ENCODE measurements around the gene CEACAM21.

DNA sequence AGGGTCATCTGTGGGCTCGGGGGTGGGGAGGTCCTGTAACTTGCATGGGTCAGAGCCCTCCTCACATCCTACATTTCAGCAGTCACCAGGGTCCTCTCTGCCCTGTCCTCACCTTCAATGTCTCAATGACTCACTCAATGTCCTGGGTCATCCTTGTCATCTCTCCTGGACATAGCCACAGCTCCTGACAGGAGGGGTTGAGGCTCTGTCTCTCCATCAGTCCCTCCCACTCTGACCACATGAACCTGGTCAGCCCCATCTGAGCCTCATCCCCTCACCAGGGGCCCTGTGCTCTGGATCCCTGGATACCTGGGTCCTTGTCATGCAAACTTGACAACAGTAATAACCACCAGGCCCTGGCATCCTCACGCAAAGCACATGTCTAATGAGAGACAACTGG is 13.4 kb downstream of the CEACAM21 start:
- TF ChIP-seq, protein P1, sequence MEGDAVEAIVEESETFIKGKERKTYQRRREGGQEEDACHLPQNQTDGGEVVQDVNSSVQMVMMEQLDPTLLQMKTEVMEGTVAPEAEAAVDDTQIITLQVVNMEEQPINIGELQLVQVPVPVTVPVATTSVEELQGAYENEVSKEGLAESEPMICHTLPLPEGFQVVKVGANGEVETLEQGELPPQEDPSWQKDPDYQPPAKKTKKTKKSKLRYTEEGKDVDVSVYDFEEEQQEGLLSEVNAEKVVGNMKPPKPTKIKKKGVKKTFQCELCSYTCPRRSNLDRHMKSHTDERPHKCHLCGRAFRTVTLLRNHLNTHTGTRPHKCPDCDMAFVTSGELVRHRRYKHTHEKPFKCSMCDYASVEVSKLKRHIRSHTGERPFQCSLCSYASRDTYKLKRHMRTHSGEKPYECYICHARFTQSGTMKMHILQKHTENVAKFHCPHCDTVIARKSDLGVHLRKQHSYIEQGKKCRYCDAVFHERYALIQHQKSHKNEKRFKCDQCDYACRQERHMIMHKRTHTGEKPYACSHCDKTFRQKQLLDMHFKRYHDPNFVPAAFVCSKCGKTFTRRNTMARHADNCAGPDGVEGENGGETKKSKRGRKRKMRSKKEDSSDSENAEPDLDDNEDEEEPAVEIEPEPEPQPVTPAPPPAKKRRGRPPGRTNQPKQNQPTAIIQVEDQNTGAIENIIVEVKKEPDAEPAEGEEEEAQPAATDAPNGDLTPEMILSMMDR (IDR thresholded peaks at IDR 0.05), result no peak
- TF ChIP-seq EZH2 (IDR thresholded peaks at IDR 0.05), result no peak
- no peak for TF ChIP-seq EZH2phosphoT487 (IDR thresholded peaks at IDR 0.05)

Data from neural progenitor cell (in vitro differentiated cells).